IPS-11a (cell line): Measurements from ENCODE around the gene KIRREL1.

Experiments used
- H3K4me3 ChIP-seq: one replicate; pipeline ENCODE4 v1.5.1; 2013; ENCODE audit warnings: low read depth, low read length, control low read depth

Gene KIRREL1

DNA sequence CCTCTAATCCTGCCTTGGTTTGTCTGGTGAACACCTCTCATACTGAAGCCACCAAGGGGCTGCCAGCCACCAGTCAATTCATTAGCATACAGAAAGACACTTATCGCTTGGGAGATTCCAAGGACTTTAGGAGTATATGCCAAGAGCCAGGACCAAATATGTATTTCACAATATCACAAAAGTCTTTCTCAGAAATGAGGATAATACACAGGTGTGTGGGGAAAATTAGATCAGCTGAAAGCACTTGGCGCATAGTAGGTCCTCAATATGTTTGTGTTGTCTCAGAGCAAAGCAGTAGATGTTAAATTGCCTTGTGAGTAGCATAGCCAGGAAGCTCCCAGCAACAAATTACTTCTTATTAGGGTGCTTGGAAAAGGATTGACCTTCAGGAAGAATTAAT is 34.1 kb downstream of the KIRREL1 start:
- H3K4me3 ChIP-seq, result no peak overlapping the region

DNA sequence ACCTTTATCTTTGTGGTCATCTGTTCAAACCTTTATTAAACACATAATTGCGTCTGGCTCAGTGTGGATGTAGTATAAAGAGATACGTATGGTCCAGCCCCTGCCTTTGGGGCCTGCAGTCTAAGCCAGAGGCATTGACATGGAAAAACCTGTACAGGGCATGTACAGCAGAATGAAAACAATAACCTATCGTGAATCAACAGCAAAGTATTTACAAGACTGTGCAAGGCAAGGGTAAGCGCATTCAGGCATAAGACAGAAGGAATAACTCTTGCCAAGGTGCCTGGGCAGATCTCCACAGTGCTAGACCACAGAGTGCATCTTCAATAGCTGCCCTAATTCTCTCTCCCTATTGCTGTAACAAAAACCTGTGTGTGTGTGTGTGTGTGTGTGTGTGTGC is 35.5 kb downstream of the KIRREL1 start:
- no peak overlapping the region for H3K4me3 ChIP-seq

DNA sequence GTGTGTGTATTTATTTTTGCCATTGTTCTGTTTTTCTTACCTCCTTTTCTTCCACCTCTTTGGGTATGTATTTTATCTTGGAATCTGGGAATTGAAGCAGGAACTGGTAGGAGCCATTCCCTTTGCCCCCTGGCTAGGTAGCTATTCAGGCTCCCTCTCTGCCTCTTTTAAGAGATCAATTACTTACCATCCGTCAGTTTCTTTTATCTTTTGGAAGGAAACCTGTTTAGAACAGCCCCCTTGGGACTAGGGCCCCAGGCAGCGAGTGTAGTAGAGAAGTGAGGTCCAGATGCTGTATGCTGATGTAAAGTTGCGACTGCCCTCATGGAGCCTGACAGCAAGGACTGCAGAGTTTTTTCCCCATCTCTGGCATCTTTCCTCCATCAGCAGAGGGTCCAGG is 41.6 kb downstream of the KIRREL1 start:
- no peak overlapping the region for H3K4me3 ChIP-seq

DNA sequence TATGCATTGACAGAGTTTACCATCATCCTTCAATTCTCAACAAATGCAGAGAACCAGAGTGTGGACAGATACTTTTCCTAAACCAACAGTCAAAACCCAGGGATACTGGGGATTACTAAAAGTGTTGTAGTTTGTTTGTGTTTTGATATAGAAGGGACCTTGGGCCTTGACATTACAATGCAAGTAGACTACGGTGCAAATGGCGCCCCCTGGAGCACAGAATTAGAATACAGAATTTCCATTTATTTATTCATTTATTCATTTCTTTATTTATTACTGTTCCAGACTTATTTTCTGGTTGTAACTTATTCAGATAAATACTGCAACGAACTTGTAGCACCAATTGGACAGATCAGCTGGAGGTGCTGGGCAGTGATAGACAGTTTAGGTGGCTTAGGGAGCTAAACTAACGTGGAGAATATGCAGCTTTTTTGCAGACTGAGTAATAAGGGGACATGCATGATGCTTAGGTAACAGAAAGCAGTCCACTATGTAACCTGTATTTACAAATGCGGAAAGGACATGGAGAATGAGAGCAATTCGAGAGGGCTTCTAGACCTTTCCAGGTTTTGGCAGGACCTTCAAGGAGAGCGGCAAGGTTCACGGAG is 42.6 kb downstream of the KIRREL1 start:
- H3K4me3 ChIP-seq, result no peak overlapping the region

DNA sequence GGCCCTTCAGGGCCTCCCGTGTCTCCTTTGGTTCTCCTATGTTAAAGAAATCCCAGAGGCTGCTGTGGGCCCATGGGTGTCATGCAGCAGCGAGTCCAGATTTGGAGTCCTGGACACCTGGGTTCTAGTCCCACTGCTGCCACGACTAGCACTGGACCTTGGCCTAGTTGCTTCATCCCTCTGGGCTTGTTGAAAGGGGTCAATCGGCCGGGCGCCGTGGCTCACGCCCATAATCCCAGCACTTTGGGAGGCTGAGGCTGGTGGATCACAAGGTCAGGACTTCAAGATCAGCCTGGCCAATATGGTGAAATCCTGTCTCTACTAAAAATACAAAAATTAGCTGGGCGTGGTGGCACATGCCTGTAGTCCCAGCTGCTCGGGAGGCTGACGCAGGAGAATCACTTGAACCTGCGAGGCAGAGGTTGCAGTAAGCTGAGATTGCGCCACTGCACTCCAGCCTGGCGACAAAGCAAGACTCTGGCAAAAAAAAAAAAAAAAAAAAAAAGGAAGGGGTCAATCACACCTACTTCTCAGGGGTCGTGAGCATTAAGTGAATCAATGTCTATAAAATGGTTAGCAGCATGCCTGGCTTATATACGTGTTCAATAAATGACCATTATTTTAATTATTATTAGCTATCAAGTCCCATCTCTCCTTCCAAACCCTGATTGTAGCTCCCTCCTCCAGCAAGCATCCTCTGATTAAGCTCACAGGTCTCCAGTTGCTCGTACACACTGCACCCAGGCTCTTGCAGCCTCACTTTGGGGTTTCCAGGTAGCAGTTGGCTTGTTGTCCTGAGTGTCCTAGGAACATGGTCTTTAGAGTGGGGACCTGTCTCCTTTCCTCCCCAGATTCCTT is 43.8 kb downstream of the KIRREL1 start:
- no peak overlapping the region for H3K4me3 ChIP-seq

DNA sequence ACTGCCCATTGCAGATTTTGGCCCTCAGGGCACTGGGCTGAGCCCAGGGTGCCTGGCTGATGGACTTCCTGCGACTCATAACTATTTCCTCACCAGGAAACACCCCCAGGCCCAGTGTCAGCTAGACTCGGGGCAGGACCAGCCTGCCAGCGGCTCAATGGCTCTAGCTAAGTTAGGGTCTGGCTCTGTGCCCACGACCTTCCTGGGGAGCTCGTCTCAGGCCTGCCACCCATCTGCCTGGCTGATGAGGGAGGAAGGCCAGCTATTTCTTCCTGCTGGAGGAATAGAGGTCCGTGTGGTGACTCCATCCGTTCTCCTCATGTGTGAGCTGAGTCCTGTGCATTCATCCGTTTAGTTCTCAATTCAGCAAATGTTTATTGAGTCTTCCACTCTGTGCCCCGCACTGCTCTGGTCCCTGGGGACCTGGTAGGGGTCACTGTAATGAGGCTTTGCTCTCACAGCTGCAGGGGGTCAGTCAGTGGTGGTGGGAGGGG is 44.5 kb downstream of the KIRREL1 start:
- no peak overlapping the region for H3K4me3 ChIP-seq

DNA sequence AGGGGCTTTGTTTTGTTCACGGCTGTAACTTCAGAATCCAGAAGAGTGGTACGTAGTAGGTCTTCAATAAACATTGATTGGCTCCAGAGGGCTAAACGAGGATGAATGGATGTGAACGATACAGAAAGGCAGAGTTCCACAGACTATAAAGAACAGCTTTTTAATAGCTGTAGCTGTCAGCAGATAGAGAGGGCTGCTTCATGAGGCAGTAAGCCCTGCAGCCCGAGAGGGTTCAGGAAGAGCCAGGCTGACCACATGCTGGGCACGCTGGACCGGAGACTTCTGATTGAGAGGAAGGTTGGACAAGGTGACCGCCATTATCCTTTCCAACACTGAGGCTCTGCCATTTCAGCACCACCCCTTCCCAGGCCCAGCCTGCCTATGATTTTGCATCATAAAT is 45.3 kb downstream of the KIRREL1 start:
- H3K4me3 ChIP-seq, result no peak overlapping the region

DNA sequence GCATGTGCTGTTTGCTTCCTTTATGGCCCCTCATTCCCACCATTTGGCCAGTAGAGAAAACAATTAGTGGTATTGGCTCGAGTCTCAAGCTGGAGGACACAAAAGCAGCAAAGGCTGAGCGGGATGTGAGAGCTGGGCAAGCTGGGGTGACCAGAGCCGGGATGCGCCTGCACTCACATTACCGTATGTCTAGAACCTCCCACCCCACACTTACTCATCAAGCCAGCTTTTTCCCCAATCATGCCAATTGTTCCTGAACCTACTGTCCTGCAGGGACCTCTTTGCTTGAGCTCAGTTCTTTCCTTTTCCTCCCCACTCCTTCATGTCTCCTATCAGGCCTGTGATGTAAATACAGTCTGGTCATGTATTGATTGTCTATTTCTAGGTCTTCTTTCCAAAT is 45.9 kb downstream of the KIRREL1 start:
- no peak overlapping the region for H3K4me3 ChIP-seq

DNA sequence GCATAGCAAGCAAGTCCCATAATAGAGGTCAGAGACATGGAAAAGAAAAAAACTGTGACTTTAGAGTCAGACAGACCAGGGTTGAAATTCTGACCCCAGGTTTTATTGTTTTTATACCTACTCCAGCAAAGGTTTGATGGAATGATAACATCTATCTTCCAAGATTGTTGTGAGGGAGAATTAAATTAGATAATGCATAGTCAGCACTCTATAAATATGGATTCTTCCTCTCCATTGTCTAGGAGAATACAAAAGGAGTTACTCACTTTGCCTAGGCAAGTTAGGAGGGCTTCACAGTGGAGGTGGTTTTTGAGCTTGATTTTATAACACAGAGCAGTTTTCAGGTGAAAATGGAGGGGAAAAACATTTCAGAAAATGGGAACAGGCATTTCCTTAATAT is 46.9 kb downstream of the KIRREL1 start:
- H3K4me3 ChIP-seq, result no peak overlapping the region

DNA sequence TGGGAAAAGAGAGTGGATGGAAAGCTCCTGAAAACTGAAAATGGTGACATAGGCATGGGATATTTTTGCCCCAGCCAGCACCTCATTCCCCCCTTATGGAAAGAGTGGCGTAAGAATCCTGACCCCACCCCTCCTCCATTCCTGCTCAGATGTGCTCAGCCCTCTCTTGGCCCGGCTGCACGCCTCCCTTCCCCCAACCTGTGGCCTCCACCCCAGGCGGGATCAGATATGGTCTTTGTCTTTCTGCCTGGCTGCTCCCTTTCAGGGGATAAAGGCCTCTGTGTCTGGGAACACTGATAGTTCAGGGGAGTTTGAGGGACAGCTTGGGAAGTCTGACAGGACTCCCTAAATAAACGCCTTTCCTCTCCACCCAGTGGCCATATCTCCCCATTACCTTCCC is 49.8 kb downstream of the KIRREL1 start:
- H3K4me3 ChIP-seq, result no peak overlapping the region

DNA sequence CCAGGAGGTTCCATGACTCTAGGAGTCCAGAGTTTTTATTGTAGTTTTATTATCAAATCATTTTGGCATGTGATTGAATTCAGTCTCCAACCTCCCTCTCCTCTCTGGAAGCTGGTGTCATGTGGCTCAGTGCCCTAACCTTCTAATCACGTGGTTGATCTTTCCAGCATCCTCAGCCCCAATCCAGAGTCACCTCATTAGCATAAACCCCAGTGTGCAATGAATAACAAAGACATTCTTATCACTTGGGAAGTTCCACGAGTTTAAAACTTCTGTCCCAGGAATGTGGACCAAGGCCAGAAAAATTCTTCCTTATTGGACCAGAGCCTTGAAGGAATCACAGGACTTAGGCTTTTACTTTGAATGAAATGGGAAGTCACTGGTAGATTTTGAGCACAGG is 52.2 kb downstream of the KIRREL1 start:
- H3K4me3 ChIP-seq, result no peak overlapping the region

DNA sequence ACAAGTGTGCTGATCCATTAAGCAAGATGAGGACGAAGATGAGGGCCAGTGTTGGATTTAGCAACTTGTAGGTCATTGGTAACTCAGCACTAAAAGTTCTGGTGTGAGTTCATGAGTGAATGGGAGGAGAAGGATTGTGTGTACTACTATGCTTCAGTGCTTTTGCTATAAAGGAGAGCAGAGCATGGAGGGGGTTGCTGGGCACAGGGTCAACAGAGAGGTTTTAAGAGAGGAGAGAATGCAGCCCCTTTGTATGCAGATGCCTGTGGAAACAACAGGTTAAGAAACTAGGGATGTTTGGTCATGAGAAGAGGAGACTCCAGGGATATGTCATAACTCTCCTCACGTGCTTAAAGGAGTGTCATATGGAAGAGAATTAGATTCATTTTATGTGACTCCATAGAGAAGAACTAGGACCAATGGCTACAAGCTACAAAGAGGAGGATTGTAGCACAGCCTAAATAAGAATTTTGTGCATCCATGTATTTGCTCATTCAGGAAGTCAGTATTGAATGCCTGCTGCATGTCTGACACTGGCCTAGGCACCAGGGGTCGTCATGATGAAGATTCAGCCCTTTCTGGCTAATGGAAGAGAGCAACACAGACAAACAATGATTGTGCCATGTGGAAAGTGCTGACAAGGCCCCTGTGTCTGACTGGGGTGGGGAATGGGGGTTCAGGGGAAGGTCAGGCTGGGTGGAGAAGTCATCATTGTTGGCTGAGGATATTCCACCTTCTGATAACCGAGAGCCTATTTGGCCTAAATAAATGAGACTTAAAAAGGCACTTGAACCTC is 53.5 kb downstream of the KIRREL1 start:
- no peak overlapping the region for H3K4me3 ChIP-seq

DNA sequence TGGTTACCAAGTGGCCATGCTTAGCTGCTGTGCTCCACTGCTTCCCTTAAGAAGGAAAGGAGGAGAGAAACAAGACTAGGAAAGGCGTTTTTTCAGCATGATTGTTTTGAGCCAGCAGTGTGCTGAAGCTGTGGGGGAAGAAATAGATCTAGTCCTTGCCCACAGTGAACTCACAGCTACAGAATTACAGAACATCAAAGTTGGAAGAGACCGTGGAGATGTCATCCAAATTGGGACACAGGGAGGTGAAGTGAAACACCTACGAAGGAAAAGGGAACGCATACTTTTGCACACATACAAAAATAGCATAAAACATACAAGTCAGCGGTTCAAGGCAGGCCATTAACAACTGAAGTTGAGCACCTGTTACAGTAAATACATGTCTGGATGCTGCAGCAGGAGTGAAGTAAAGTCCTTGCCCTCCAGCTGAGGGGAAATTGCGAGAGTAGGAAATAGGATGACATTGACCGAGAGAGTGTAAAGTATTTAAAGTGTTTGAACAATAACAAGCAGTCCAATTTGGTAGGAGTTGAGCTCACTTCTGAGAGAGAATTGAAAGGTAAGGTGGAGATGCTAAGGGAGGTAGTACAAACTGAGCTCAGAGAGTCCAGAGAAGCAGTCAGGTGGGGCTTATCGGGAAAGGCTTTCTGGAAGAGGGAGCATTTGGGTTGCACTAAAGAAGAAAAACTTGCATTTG is 55.1 kb downstream of the KIRREL1 start:
- H3K4me3 ChIP-seq, result no peak overlapping the region

DNA sequence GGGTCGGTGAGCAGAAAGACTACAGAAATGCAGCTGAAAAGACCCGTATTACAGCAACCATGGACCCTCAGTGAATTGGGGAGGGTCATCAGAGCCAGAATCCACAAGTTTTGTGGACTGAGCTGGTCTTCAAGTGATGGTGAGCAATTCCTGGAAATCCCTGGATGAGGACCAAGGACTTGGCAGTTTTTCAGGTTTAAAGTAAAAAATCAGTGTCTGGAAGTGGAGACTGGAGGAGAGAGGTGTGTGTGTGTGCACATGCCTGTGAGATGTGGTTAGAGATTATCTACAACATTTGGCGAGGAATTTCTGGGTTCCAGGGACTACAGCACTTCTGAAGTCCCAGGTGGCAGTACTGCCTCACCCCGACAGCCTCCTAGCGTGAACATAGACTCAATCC is 56.4 kb downstream of the KIRREL1 start:
- H3K4me3 ChIP-seq, result no peak overlapping the region

DNA sequence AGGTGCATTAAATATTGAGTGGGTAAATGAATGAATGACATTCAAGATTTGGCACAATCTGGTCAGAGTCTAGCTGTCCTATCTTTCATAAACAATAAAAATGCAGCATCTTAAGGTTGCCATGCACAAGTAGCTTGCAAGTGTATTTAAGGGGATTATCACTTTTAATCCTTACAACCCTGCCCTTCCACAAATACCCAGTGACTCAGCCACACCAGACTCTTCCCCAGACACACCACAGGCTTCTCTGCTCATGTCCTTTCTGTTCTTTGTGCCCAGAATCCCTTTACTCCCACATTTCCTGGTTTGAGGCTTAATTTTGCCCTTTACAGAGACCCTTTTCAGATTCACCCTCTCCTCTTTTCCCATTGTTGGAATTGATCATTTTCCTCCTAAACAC is 59.8 kb downstream of the KIRREL1 start:
- no peak overlapping the region for H3K4me3 ChIP-seq

DNA sequence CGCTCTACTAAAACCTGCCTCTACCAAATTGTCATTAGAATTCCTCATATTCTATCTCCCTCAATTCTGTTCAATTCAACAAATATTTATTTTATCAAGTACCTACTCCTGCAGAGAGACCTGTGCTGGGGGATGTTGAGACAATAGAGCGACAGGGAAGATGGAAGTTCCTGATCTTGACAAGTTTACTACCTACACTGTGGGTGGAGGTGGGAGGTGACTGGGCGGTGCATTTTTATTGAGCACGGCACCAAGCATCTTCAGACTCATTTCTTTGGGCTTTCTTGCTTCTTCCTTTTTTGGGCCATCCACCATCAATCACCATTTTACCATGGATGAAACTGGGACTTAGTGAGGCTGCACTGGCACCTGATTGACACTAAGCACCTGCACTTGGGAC is 61.3 kb downstream of the KIRREL1 start:
- no peak overlapping the region for H3K4me3 ChIP-seq

DNA sequence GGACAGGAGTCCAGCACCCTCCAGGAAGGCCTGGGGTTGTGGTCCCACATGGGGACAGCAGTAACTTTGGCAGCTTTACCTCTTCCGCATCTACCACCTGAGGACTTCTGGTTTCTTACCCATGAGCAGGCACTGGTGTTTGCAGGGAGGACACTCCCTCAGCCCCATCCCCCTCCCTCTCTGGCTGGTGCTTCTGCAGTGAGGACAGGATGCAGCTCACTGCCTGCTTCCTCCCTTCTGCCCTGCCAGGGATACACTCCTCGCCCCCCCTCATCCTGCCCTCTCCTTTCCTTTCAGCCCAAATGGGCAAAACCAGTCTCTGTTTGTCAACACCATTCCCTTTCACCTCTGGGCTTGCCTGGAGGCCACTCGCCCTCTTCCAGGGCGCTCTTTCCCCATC is 62.4 kb downstream of the KIRREL1 start:
- H3K4me3 ChIP-seq, result no peak overlapping the region

DNA sequence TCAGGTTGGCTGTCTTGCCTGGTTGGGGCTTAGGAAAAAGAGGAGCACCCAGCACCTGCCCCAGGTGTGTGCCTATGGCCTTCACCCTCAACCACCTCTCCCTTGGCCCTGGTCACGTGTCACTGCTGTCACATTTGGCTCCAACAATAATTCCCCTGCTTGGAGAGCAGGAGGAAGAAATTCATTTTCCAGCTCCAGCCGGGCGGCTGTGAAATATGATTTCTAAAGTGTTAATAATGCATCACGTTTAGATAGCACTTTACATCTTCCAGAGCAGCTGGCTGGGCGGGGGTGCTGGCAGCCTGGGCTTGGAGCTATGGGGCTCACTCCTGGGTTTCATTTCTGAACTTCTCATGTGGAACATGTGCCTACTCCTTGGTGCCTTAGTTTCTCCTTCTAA is 63.1 kb downstream of the KIRREL1 start:
- no peak overlapping the region for H3K4me3 ChIP-seq

DNA sequence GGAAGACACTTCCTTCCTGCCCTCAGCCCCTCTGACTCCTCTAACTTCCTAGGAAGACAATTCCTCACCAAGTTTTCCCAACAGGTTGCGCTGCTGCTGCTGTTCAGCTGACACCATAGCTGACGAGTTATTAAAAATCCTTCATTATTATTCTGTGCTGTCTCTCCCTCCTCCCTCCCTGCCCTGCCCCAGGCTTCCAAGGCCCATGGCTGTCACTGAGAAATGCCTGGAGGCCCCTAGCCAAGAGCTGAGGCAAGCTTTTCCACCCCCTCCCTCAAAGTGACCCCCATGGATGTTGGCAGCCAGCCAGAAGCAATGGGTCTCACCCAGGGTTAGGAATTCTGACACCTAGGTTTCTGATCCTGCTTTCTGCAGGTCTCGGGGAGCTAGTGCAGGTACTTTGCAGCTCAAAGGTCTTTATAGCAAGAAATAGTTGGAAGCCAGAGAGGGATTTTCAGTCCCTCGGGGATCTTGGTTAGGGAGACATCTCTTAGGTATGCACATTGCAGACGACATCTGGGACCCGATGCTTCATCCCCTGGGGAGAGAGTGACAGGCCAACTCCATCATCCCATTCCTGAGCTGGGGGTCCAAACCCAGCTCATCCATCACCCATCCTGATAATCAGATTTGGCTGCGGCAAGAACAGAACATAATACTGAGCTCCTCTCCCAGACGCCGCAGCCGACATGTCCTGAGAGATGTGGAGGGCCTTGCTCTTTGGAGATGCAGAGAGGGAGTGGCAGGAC is 65.0 kb downstream of the KIRREL1 start:
- no peak overlapping the region for H3K4me3 ChIP-seq

DNA sequence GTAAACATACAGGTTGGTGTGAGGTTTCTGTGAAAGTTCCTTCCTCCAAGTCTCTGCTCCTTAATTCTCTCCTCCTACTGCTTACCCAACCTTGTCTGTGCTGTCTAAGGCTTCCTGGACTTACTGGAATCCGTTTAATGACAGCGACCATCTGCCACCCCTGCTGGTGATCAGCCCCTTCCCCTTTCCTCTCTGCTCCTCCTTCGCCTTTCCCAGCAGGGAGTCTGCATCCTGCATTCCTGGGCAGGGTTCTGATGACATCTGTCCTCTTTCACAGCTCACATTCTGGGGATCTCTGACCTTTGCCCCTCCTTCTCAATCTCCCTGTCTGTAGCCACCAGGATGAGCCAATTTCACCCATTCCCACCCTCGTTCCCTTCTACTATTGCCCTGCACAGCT is 66.5 kb downstream of the KIRREL1 start:
- no peak overlapping the region for H3K4me3 ChIP-seq
